GM23248 (cell line): Measurements from ENCODE around the gene PLPP6.

Experiments used
- EZH2 ChIP-seq: fragments of 200-600 bp; sonication (generic); IDR thresholded peaks from 2 replicates; pipeline ENCODE4 v1.6.1; 2018; ENCODE audit warnings: antibody characterized with exemption, mild to moderate bottlenecking; ENCODE audit not compliant: insufficient read depth, poor library complexity, severe bottlenecking
- EZH2phosphoT487 ChIP-seq: fragments of 200-600 bp; sonication (generic); IDR thresholded peaks from 2 replicates; pipeline ENCODE4 v1.6.1; 2018; ENCODE audit warnings: antibody characterized with exemption, moderate library complexity, mild to moderate bottlenecking, low read depth; ENCODE audit not compliant: insufficient read depth

GRCh38 chr9:4680750-4681149, 18.7 kb downstream of the PLPP6 start:
- TF ChIP-seq EZH2, result no peak
- TF ChIP-seq EZH2phosphoT487, result no peak
